ENCODE measurements around the gene CTNS. TPM values are rescaled to one million over a fixed set of nuclear protein-coding genes. Genes with fewer than 3 reads are reported as not detected.

CTNS gene
- polyA plus RNA-seq, 1 donor (not counting 4 experiments of a cell fraction or from before 2014, with no cell fraction given) = 7.4 TPM

- Histone ChIP-seq H2AFZ (ENCODE audit: control insufficient read depth, low read length) (no peak overlapping the region), H3K9me1 (ENCODE audit: control insufficient read depth, extremely low read depth, insufficient read depth, low read length) (no peaks in the 10 kb centered on the region), H3K9me3 (ENCODE audit: control insufficient read depth, low read depth, low read length) (no peaks in the 10 kb centered on the region), H3K4me2 (ENCODE audit: control insufficient read depth, extremely low read depth, insufficient read depth, low read depth, low read length) (no peak overlapping the region), H3K79me2 (ENCODE audit: control insufficient read depth, insufficient read depth, low read length) (no peaks in the 10 kb centered on the region), H3K4me3 (ENCODE audit: control insufficient read depth in 2 of 3, extremely low read depth in 1 of 3, insufficient read depth in 2 of 3, low read depth in 1 of 3, low read length in 3 of 3) (no peak overlapping the region), H3K9ac (ENCODE audit: control insufficient read depth, extremely low read depth, insufficient read depth, low read length) (no peak overlapping the region), H3K36me3 (ENCODE audit: control insufficient read depth in 2 of 2, extremely low read depth in 1 of 2, insufficient read depth in 2 of 2, low read length in 2 of 2) (peaks cover 15 to 28% of the 10 kb centered on the region in 2 experiments), H3K27me3 (ENCODE audit: control insufficient read depth, extremely low read depth, insufficient read depth, low read length) (no peaks in the 10 kb centered on the region), H3K27ac (ENCODE audit: control insufficient read depth, insufficient read depth, low read length) (no peak overlapping the region), H3K4me1 (ENCODE audit: control insufficient read depth, extremely low read depth, insufficient read depth, low read length) (no peaks in the 10 kb centered on the region), H4K20me1 (ENCODE audit: control insufficient read depth, extremely low read depth, insufficient read depth, low read length) (no peaks in the 10 kb centered on the region)
- TF ChIP-seq CTCF (optimal IDR thresholded peaks at IDR 0.05 in 1 of 3, IDR thresholded peaks at IDR 0.05 in 1 of 3, conservative IDR thresholded peaks at IDR 0.05 in 1 of 3; ENCODE audit: extremely low read depth in 1 of 3, insufficient read depth in 2 of 3, low read length in 3 of 3) = no peak
- no peak for TF ChIP-seq EZH2 (IDR thresholded peaks at IDR 0.05; ENCODE audit: low read length)
- FAIRE-seq = no peak
- no peak for DNase-seq (ENCODE audit: low read depth, low spot score)
- dilution Hi-C loops (cut with MboI; ENCODE audit: extremely low pct_ligation_motif_present, low sequenced_read_pairs) = no loop called here
Measured at GRCh38 chr17:3621146-3621720, 15.3 kb upstream of the CTNS start.

GRCh38 chr17:3622977-3623594, 13.5 kb upstream of the CTNS start:
- Histone ChIP-seq H3K4me3 (ENCODE audit: control insufficient read depth in 2 of 3, extremely low read depth in 1 of 3, insufficient read depth in 2 of 3, low read depth in 1 of 3, low read length in 3 of 3) (no peak overlapping the region), H3K27ac (ENCODE audit: control insufficient read depth, insufficient read depth, low read length) (no peak overlapping the region), H3K27me3 (ENCODE audit: control insufficient read depth, extremely low read depth, insufficient read depth, low read length) (no peaks in the 10 kb centered on the region), H3K79me2 (ENCODE audit: control insufficient read depth, insufficient read depth, low read length) (no peaks in the 10 kb centered on the region), H3K4me1 (ENCODE audit: control insufficient read depth, extremely low read depth, insufficient read depth, low read length) (no peaks in the 10 kb centered on the region), H4K20me1 (ENCODE audit: control insufficient read depth, extremely low read depth, insufficient read depth, low read length) (no peaks in the 10 kb centered on the region), H3K4me2 (ENCODE audit: control insufficient read depth, extremely low read depth, insufficient read depth, low read depth, low read length) (no peak overlapping the region), H3K9ac (ENCODE audit: control insufficient read depth, extremely low read depth, insufficient read depth, low read length) (no peak overlapping the region), H3K36me3 (ENCODE audit: control insufficient read depth in 2 of 2, extremely low read depth in 1 of 2, insufficient read depth in 2 of 2, low read length in 2 of 2) (peaks cover 21 to 26% of the 10 kb centered on the region in 2 experiments), H2AFZ (ENCODE audit: control insufficient read depth, low read length) (no peak overlapping the region), H3K9me1 (ENCODE audit: control insufficient read depth, extremely low read depth, insufficient read depth, low read length) (no peaks in the 10 kb centered on the region), H3K9me3 (ENCODE audit: control insufficient read depth, low read depth, low read length) (no peaks in the 10 kb centered on the region)
- dilution Hi-C loops (cut with MboI; ENCODE audit: extremely low pct_ligation_motif_present, low sequenced_read_pairs) = no loop called here
- FAIRE-seq (no peak), DNase-seq (ENCODE audit: low read depth, low spot score) (no peak)
- TF ChIP-seq CTCF (optimal IDR thresholded peaks at IDR 0.05 in 1 of 3, IDR thresholded peaks at IDR 0.05 in 1 of 3, conservative IDR thresholded peaks at IDR 0.05 in 1 of 3; ENCODE audit: extremely low read depth in 1 of 3, insufficient read depth in 2 of 3, low read length in 3 of 3) (no peak), EZH2 (IDR thresholded peaks at IDR 0.05; ENCODE audit: low read length) (no peak)

All from keratinocyte (primary cell).